GM12878 (cell line): ENCODE data around the gene ATOSB. TPM values are rescaled to one million over a fixed set of nuclear protein-coding genes. Genes with fewer than 3 reads are reported as not detected.

Experiments
- ATF7 ChIP-seq: fragments of 450-650 bp; IDR thresholded peaks from 2 replicates; pipeline ENCODE4 v1.6.1; 2016; ENCODE audit warnings: low read depth, mild to moderate bottlenecking
- BCLAF1 ChIP-seq: fragments of 450-650 bp; IDR thresholded peaks from 2 replicates; pipeline ENCODE4 v1.6.1; 2017; ENCODE audit warnings: antibody characterized with exemption, mild to moderate bottlenecking, moderate library complexity
- CBX3 ChIP-seq: fragments of 200-600 bp; sonication (generic); IDR thresholded peaks from 2 replicates; pipeline ENCODE4 v1.6.1; 2016; ENCODE audit warnings: low read depth, borderline replicate concordance
- CHD2 ChIP-seq: IDR thresholded peaks from 2 replicates; pipeline ENCODE4 v1.6.1; 2011; ENCODE audit warnings: low read depth, low read length, improper control_type of control experiment, borderline replicate concordance
- HDAC6 ChIP-seq: fragments of 200-600 bp; sonication (generic); IDR thresholded peaks from one replicate; pipeline ENCODE4 v1.8.0; 2017; ENCODE audit warnings: antibody characterized with exemption; ENCODE audit not compliant: unreplicated experiment
- PBX3 ChIP-seq: IDR thresholded peaks from 2 replicates; pipeline ENCODE4 v1.6.1; 2011; ENCODE audit warnings: mild to moderate bottlenecking, low read depth, low read length, moderate library complexity; ENCODE audit not compliant: insufficient replicate concordance
- SUPT20H ChIP-seq: IDR thresholded peaks from 2 replicates; pipeline ENCODE4 v1.6.1; 2011; ENCODE audit warnings: low read depth, mild to moderate bottlenecking, low read length, moderate library complexity, borderline replicate concordance; ENCODE audit not compliant: control insufficient read depth
- TAF1 ChIP-seq: IDR thresholded peaks from 2 replicates; pipeline ENCODE4 v1.6.1; 2011; ENCODE audit warnings: mild to moderate bottlenecking, low read depth, low read length, borderline replicate concordance
- ZBTB33 ChIP-seq: fragments of 450-650 bp; IDR thresholded peaks from 2 replicates; pipeline ENCODE4 v1.6.1; 2017; ENCODE audit warnings: mild to moderate bottlenecking
- ZNF384 ChIP-seq: IDR thresholded peaks from 2 replicates; pipeline ENCODE4 v1.6.1; 2012; ENCODE audit warnings: low read depth, mild to moderate bottlenecking, low read length, improper control_type of control experiment, borderline replicate concordance
- polyA plus RNA-seq, 11 experiments: library from polyadenylated mRNA; depleted of rRNA in 4 of 11; unstranded in 6 of 11; stranded (reverse) in 5 of 11; fragments of >200 nt; fragmentation: Nextera tagmentation in 4 of 11; fragmentation: Illumina TruSeq in 1 of 11; extraction: Ambion mirVana in 4 of 11; extraction: Trizol in 1 of 11; gene quantifications; 1 replicate in 1 of 11; 2 replicates in 10 of 11; pipeline versions ENCODE4 v1.2.1 to v1.2.3, GENCODE V29; 2011 to 2016; ENCODE audit warnings: inconsistent platforms in 2 of 11, missing spikeins in 2 of 11, low read depth in 1 of 11
- total RNA-seq, 4 experiments: library from RNA; depleted of rRNA in 3 of 4; stranded (reverse); fragments of >200 nt in 3 of 4; fragmentation: Illumina TruSeq in 1 of 4; extraction: Trizol in 1 of 4; gene quantifications; 2 replicates each; pipeline versions ENCODE4 v1.2.1 to v1.2.3, GENCODE V29; 2013 to 2021
- TF ChIP-seq, protein P1 (sequence below): fragments of 450-650 bp; IDR thresholded peaks from 2 replicates; pipeline ENCODE4 v1.6.1; 2016; ENCODE audit warnings: mild to moderate bottlenecking

Gene ATOSB
- total and polyA plus RNA-seq, 10 of the 15 experiments (the other 5 are each of a cell fraction or from before 2014, with no cell fraction given): 0.60 to 5.4 (median 2.5) TPM

DNA sequence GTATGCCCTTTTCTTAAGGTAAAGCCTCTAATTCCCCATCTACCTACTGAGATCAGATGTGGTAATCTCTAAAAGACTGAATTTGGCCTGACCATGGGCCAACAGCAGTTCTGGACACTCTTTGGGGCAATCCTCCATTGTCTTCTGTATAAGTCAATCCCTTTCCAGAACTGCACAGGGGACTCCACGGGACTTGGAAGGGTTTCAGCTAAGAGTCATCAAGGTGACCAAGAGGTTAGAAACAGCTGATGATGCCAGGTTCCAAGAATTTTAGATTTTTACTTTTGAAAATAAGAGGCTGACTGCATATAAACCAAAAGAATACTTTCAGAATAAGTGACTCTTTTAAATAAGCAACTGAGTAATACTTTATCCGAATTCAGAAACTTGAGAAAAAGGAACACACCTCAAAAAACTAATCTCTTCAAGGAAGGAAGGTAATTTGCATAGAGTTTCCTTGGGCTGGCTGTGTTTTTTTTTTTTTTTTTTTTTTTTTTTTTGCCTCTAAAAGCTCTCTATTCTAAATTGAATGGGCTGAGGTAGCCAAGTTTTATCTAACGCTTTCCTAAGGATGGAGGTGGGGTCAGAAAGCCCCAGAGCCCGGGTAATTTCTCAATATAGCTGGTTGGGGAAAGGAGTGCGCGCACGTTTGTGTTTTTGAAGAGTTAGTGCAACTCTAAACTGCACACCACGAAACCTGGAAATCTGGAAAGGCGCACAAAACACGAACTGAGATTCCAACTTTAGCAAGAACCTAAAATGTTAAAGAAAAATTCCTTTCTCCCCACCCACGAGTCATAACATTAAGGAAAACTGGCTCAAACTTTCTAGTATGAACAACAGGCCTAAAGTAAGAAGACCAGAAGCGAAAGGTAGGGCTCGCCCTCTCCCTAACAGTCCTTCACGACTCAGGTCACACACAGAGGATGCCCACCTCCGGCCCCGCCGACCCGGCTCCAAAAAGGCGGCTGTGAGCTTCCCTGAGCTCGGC is 44.5 kb downstream of the ATOSB start (continued):
- TF ChIP-seq, protein P1, sequence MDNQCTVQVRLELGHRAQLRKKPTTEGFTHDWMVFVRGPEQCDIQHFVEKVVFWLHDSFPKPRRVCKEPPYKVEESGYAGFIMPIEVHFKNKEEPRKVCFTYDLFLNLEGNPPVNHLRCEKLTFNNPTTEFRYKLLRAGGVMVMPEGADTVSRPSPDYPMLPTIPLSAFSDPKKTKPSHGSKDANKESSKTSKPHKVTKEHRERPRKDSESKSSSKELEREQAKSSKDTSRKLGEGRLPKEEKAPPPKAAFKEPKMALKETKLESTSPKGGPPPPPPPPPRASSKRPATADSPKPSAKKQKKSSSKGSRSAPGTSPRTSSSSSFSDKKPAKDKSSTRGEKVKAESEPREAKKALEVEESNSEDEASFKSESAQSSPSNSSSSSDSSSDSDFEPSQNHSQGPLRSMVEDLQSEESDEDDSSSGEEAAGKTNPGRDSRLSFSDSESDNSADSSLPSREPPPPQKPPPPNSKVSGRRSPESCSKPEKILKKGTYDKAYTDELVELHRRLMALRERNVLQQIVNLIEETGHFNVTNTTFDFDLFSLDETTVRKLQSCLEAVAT: 0 out of 2 replicates have a peak, but pooled peaks have one; percentile 47
- TF ChIP-seq CHD2 (no peak), BCLAF1 (no peak), SUPT20H (no peak), PBX3 (no peak), ZBTB33 (no peak), CBX3 (no peak), ZNF384 (peak; percentile 82), TAF1 (no peak), HDAC6 (no peak), ATF7 (no peak)
